HEK293 (cell line): Measurements from ENCODE around the gene GRAMD1C.

Experiments
- CTCF ChIA-PET: fragments of 350-600 bp; formaldehyde crosslinking; extraction: SDS; loops from one replicate; lab custom pipeline; 2021; ENCODE audit warnings: antibody characterized with exemption; lab: Yijun Ruan, JAX
- POLR2A ChIA-PET: fragments of 300-600 bp; formaldehyde crosslinking; extraction: SDS; loops from one replicate; lab custom pipeline; 2020; ENCODE audit warnings: antibody characterized with exemption, inconsistent platforms; lab: Yijun Ruan, JAX
- H3K27ac ChIP-seq: fragments of 200-500 bp; sonication (Bioruptor generic); 2 replicates; pipeline ENCODE4 v1.5.1; 2014; ENCODE audit warnings: low read depth, low read length, control low read depth, inconsistent platforms; ENCODE audit errors: extremely low read depth
- H3K36me3 ChIP-seq, 2 experiments: fragments of 200-500 bp in 1 of 2; sonication (Bioruptor generic) in 1 of 2; 1 replicate in 1 of 2; 2 replicates in 1 of 2; pipeline ENCODE4 v1.5.1; 2014 to 2017; ENCODE audit warnings: inconsistent platforms in 2 of 2, low read length in 2 of 2; ENCODE audit not compliant: control insufficient read depth in 2 of 2, insufficient read depth in 1 of 2
- H3K4me1 ChIP-seq: fragments of 200-500 bp; sonication (Bioruptor generic); 2 replicates; pipeline ENCODE4 v1.5.1; 2014; ENCODE audit warnings: mild to moderate bottlenecking, low read length, inconsistent platforms; ENCODE audit not compliant: control insufficient read depth, insufficient read depth
- H3K4me3 ChIP-seq: 2 replicates; pipeline ENCODE4 v1.5.1; 2011; ENCODE audit warnings: low read depth, mild to moderate bottlenecking, control low read depth, low read length, moderate library complexity
- H3K9me3 ChIP-seq: fragments of 200-500 bp; sonication (Bioruptor generic); 2 replicates; pipeline ENCODE4 v1.5.1; 2014; ENCODE audit warnings: low read depth, low read length, inconsistent platforms; ENCODE audit not compliant: control insufficient read depth, insufficient read depth
- HOXD13 ChIP-seq: sonication (generic); formaldehyde crosslinking; IDR thresholded peaks from 2 replicates; pipeline ENCODE4 v1.8.0; 2022; ENCODE audit warnings: missing genetic modification reagents, borderline replicate concordance
- KLF17 ChIP-seq: fragments of 450-650 bp; formaldehyde crosslinking; IDR thresholded peaks from 2 replicates; pipeline ENCODE4 v1.5.1; 2016; ENCODE audit warnings: missing biosample characterization, missing genetic modification characterization
- REST ChIP-seq: fragments of 450-650 bp; formaldehyde crosslinking; IDR thresholded peaks from 2 replicates; pipeline ENCODE4 v1.5.1; 2016; ENCODE audit warnings: missing biosample characterization, missing genetic modification characterization
- SALL2 ChIP-seq: fragments of 450-650 bp; formaldehyde crosslinking; IDR thresholded peaks from 2 replicates; pipeline ENCODE4 v1.5.0; 2017; ENCODE audit warnings: missing biosample characterization, mild to moderate bottlenecking, missing genetic modification characterization, borderline replicate concordance
- SP2 ChIP-seq: fragments of 450-650 bp; formaldehyde crosslinking; IDR thresholded peaks from 2 replicates; pipeline ENCODE4 v1.5.1; 2016; ENCODE audit warnings: missing biosample characterization, missing genetic modification characterization
- SP7 ChIP-seq: fragments of 450-650 bp; formaldehyde crosslinking; IDR thresholded peaks from 2 replicates; pipeline ENCODE4 v1.5.1; 2016; ENCODE audit warnings: missing biosample characterization, missing genetic modification characterization
- TCF7L2 ChIP-seq: IDR thresholded peaks from 2 replicates; pipeline ENCODE4 v1.6.1; 2011; ENCODE audit warnings: low read depth, mild to moderate bottlenecking, inconsistent platforms, low read length, moderate library complexity, borderline replicate concordance
- ZFP3 ChIP-seq: fragments of 450-650 bp; formaldehyde crosslinking; IDR thresholded peaks from 2 replicates; pipeline ENCODE4 v1.5.1; 2016; ENCODE audit warnings: low read depth, missing biosample characterization, missing genetic modification characterization
- ZNF138 ChIP-seq: fragments of 450-650 bp; formaldehyde crosslinking; IDR thresholded peaks from 2 replicates; pipeline ENCODE4 v1.5.1; 2016; ENCODE audit warnings: missing biosample characterization, missing genetic modification characterization, borderline replicate concordance
- ZNF140 ChIP-seq: fragments of 450-650 bp; formaldehyde crosslinking; IDR thresholded peaks from 2 replicates; pipeline ENCODE4 v1.5.1; 2016; ENCODE audit warnings: missing biosample characterization, missing genetic modification characterization
- ZNF155 ChIP-seq: fragments of 450-650 bp; formaldehyde crosslinking; IDR thresholded peaks from 2 replicates; pipeline ENCODE4 v1.5.1; 2016; ENCODE audit warnings: missing biosample characterization, missing genetic modification characterization
- ZNF175 ChIP-seq: fragments of 450-650 bp; formaldehyde crosslinking; IDR thresholded peaks from 2 replicates; pipeline ENCODE4 v1.5.1; 2016; ENCODE audit warnings: missing biosample characterization, missing genetic modification characterization
- ZNF214 ChIP-seq: fragments of 450-650 bp; formaldehyde crosslinking; IDR thresholded peaks from 2 replicates; pipeline ENCODE4 v1.5.1; 2017; ENCODE audit warnings: missing biosample characterization, mild to moderate bottlenecking, missing genetic modification characterization, borderline replicate concordance
- ZNF24 ChIP-seq: fragments of 450-650 bp; formaldehyde crosslinking; IDR thresholded peaks from 2 replicates; pipeline ENCODE4 v1.5.1; 2016; ENCODE audit warnings: missing biosample characterization, missing genetic modification characterization
- ZNF391 ChIP-seq: fragments of 450-650 bp; formaldehyde crosslinking; IDR thresholded peaks from 2 replicates; pipeline ENCODE4 v1.5.1; 2016; ENCODE audit warnings: low read depth, missing biosample characterization, missing genetic modification characterization, borderline replicate concordance
- ZNF398 ChIP-seq: fragments of 450-650 bp; formaldehyde crosslinking; IDR thresholded peaks from 2 replicates; pipeline ENCODE4 v1.5.1; 2017; ENCODE audit warnings: missing biosample characterization, missing genetic modification characterization
- ZNF426 ChIP-seq: fragments of 450-650 bp; formaldehyde crosslinking; IDR thresholded peaks from 2 replicates; pipeline ENCODE4 v1.5.1; 2017; ENCODE audit warnings: missing biosample characterization, missing genetic modification characterization, mild to moderate bottlenecking, inconsistent platforms, moderate library complexity
- ZNF48 ChIP-seq: fragments of 450-650 bp; formaldehyde crosslinking; IDR thresholded peaks from 2 replicates; pipeline ENCODE4 v1.5.1; 2016; ENCODE audit warnings: missing biosample characterization, missing genetic modification characterization
- ZNF521 ChIP-seq: fragments of 450-650 bp; formaldehyde crosslinking; IDR thresholded peaks from 2 replicates; pipeline ENCODE4 v1.5.1; 2017; ENCODE audit warnings: missing biosample characterization, mild to moderate bottlenecking, missing genetic modification characterization
- ZNF843 ChIP-seq: fragments of 450-650 bp; formaldehyde crosslinking; IDR thresholded peaks from 2 replicates; pipeline ENCODE4 v1.5.1; 2016; ENCODE audit warnings: missing biosample characterization, missing genetic modification characterization
- TF ChIP-seq, protein P1 (sequence below): fragments of 450-650 bp; IDR thresholded peaks from 2 replicates; pipeline ENCODE4 v1.5.1; 2018; ENCODE audit warnings: missing biosample characterization, mild to moderate bottlenecking, missing genetic modification characterization
- TF ChIP-seq, protein P2 (sequence below): fragments of 450-650 bp; formaldehyde crosslinking; IDR thresholded peaks from 2 replicates; pipeline ENCODE4 v1.5.1; 2016; ENCODE audit warnings: missing biosample characterization, missing genetic modification characterization
- TF ChIP-seq, protein P3 (sequence below): fragments of 450-650 bp; formaldehyde crosslinking; optimal IDR thresholded peaks from 2 replicates; pipeline ENCODE3; 2016; ENCODE audit warnings: missing biosample characterization, mild to moderate bottlenecking, missing genetic modification characterization

The GRAMD1C gene

DNA sequence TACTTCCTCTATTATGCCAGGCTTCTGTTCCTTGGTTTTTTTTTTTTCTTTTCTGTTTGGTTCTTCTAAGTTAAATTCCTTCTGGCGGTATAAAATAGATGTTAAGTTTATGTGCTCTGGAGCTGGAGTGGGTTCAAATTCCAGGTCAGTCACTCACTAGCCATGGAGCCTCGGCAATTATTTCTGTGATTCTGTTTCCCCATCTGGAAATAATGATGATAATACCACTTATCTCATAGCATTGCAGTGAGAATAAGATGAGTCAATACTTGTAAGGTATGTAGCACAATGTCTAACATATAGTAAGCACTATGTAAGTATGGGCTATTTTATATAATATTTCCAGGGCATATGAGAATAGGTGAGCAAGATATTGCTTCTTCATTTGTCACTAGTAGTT lies 76.1 kb downstream of the GRAMD1C start:
- H3K4me3 ChIP-seq, result no peak overlapping the region
- CTCF ChIA-PET, result interaction anchor here (0.6 to 3.6 kb wide), 4 partner anchors 65 to 178 kb away, joined by 3 to 15 read pairs (median 4); no protein-coding TSS in a partner anchor
- no peaks in the 10 kb centered on the region for H3K36me3 ChIP-seq
- H3K9me3 ChIP-seq, result no peaks in the 10 kb centered on the region
- no peaks in the 10 kb centered on the region for H3K4me1 ChIP-seq
- H3K27ac ChIP-seq, result no peak overlapping the region
- POLR2A ChIA-PET, result interaction anchor here (0.6 kb wide), 1 partner anchor 76 kb away, joined by 3 read pairs; the partner anchor contains the start of gene GRAMD1C
- TF ChIP-seq ZNF391 (tag by site-specific recombination), result no peak
- TF ChIP-seq ZNF140 (tag by site-specific recombination), result no peak
- TF ChIP-seq ZNF24 (tag by site-specific recombination), result no peak
- no peak for TF ChIP-seq KLF17 (tag by site-specific recombination)
- no peak for TF ChIP-seq SP2
- no peak for TF ChIP-seq ZFP3 (tag by site-specific recombination)
- TF ChIP-seq TCF7L2, result no peak
- TF ChIP-seq ZNF521 (tag by site-specific recombination), result no peak
- no peak for TF ChIP-seq SALL2 (tag by site-specific recombination)
- no peak for TF ChIP-seq REST (tag by site-specific recombination)
- TF ChIP-seq, protein P1, sequence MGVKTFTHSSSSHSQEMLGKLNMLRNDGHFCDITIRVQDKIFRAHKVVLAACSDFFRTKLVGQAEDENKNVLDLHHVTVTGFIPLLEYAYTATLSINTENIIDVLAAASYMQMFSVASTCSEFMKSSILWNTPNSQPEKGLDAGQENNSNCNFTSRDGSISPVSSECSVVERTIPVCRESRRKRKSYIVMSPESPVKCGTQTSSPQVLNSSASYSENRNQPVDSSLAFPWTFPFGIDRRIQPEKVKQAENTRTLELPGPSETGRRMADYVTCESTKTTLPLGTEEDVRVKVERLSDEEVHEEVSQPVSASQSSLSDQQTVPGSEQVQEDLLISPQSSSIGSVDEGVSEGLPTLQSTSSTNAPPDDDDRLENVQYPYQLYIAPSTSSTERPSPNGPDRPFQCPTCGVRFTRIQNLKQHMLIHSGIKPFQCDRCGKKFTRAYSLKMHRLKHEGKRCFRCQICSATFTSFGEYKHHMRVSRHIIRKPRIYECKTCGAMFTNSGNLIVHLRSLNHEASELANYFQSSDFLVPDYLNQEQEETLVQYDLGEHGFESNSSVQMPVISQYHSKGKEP (tag by site-specific recombination), result no peak
- no peak for TF ChIP-seq ZNF426 (tag by site-specific recombination)
- TF ChIP-seq ZNF843 (tag by site-specific recombination), result no peak
- no peak for TF ChIP-seq ZNF138 (tag by site-specific recombination)
- TF ChIP-seq ZNF155 (tag by site-specific recombination), result no peak
- TF ChIP-seq ZNF48 (tag by site-specific recombination), result no peak
- TF ChIP-seq SP7 (tag by site-specific recombination), result no peak
- TF ChIP-seq ZNF175 (tag by site-specific recombination), result no peak

DNA sequence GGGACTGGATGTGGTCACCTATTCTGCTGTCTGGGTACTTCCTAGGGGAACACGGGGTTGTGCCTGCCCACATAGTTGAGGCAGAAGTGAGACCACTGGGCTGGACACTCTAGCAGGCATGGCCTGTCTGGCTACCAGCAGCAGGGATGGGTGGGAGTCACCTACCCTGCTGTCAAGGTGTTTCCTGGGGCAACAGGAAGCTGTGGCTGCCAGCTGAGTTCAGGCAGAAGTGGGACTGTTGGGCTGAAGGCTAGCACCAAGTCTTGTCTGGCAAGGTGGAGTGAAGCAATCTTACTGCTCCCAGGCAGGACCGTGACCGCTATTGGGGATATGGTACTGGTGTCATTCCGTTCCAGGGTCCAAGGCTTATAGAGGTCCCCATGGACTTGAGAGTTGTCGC lies 89.0 kb downstream of the GRAMD1C start:
- POLR2A ChIA-PET, result no interaction called here

More for the DNA sequence above, 89.0 kb downstream of the GRAMD1C start:
- TF ChIP-seq ZNF398 (no peak), HOXD13 (CRISPR knock-in tag) (no peak), ZNF214 (tag by site-specific recombination) (no peak)
- TF ChIP-seq, protein P2, sequence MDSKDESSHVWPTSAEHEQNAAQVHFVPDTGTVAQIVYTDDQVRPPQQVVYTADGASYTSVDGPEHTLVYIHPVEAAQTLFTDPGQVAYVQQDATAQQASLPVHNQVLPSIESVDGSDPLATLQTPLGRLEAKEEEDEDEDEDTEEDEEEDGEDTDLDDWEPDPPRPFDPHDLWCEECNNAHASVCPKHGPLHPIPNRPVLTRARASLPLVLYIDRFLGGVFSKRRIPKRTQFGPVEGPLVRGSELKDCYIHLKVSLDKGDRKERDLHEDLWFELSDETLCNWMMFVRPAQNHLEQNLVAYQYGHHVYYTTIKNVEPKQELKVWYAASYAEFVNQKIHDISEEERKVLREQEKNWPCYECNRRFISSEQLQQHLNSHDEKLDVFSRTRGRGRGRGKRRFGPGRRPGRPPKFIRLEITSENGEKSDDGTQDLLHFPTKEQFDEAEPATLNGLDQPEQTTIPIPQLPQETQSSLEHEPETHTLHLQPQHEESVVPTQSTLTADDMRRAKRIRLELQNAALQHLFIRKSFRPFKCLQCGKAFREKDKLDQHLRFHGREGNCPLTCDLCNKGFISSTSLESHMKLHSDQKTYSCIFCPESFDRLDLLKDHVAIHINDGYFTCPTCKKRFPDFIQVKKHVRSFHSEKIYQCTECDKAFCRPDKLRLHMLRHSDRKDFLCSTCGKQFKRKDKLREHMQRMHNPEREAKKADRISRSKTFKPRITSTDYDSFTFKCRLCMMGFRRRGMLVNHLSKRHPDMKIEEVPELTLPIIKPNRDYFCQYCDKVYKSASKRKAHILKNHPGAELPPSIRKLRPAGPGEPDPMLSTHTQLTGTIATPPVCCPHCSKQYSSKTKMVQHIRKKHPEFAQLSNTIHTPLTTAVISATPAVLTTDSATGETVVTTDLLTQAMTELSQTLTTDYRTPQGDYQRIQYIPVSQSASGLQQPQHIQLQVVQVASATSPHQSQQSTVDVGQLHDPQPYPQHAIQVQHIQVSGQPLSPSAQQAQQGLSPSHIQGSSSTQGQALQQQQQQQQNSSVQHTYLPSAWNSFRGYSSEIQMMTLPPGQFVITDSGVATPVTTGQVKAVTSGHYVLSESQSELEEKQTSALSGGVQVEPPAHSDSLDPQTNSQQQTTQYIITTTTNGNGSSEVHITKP (tag by site-specific recombination), result no peak
- TF ChIP-seq, protein P3, sequence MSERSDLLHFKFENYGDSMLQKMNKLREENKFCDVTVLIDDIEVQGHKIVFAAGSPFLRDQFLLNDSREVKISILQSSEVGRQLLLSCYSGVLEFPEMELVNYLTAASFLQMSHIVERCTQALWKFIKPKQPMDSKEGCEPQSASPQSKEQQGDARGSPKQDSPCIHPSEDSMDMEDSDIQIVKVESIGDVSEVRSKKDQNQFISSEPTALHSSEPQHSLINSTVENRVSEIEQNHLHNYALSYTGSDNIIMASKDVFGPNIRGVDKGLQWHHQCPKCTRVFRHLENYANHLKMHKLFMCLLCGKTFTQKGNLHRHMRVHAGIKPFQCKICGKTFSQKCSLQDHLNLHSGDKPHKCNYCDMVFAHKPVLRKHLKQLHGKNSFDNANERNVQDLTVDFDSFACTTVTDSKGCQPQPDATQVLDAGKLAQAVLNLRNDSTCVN (tag by site-specific recombination), result no peak
- Histone ChIP-seq H3K4me3 (no peak overlapping the region), H3K4me1 (no peaks in the 10 kb centered on the region), H3K27ac (no peak overlapping the region), H3K9me3 (no peaks in the 10 kb centered on the region), H3K36me3 (no peaks in the 10 kb centered on the region)
- CTCF ChIA-PET, result interaction anchor here (1.0 kb wide), 1 partner anchor 11 kb away, joined by 3 read pairs; no protein-coding TSS in a partner anchor
